Loucy (cell line): ENCODE results near the gene RGS12.

Experiments
- H2AFZ ChIP-seq: fragments of 200-600 bp; sonication (generic); 2 replicates; pipeline ENCODE4 v1.6.0; 2016; ENCODE audit warnings: antibody characterized with exemption, mild to moderate bottlenecking, low read length, moderate library complexity
- H3F3A ChIP-seq: fragments of 200-600 bp; 2 replicates; pipeline ENCODE4 v1.6.0; 2016; ENCODE audit warnings: antibody characterized with exemption, low read depth, mild to moderate bottlenecking
- H3K27me3 ChIP-seq: fragments of 200-600 bp; sonication (generic); 2 replicates; pipeline ENCODE4 v1.6.1; 2014; ENCODE audit warnings: low read length, mild to moderate bottlenecking; ENCODE audit not compliant: insufficient read depth, poor library complexity, severe bottlenecking
- H3K36me3 ChIP-seq: fragments of 200-600 bp; sonication (generic); 2 replicates; pipeline ENCODE4 v1.6.1; 2016; ENCODE audit warnings: low read length; ENCODE audit not compliant: insufficient read depth
- H3K4me1 ChIP-seq: fragments of 200-600 bp; sonication (generic); 2 replicates; pipeline ENCODE4 v1.5.1; 2014; ENCODE audit warnings: low read length, mild to moderate bottlenecking; ENCODE audit not compliant: insufficient read depth, poor library complexity, severe bottlenecking
- H3K4me2 ChIP-seq: fragments of 200-600 bp; sonication (generic); 2 replicates; pipeline ENCODE4 v1.6.0; 2014; ENCODE audit warnings: antibody characterized with exemption, low read length, low read depth, mild to moderate bottlenecking; ENCODE audit not compliant: poor library complexity, severe bottlenecking
- H3K4me3 ChIP-seq: fragments of 200-600 bp; sonication (generic); 2 replicates; pipeline ENCODE4 v1.5.1; 2014; ENCODE audit warnings: low read length, mild to moderate bottlenecking, mixed read lengths; ENCODE audit not compliant: poor library complexity, severe bottlenecking
- H3K79me2 ChIP-seq: fragments of 200-600 bp; sonication (generic); 2 replicates; pipeline ENCODE4 v1.6.1; 2014; ENCODE audit warnings: low read length; ENCODE audit not compliant: insufficient read depth
- H3K9ac ChIP-seq: fragments of 200-600 bp; sonication (generic); 2 replicates; pipeline ENCODE4 v1.6.0; 2014; ENCODE audit warnings: mild to moderate bottlenecking, low read depth, low read length, moderate library complexity; ENCODE audit not compliant: poor library complexity, severe bottlenecking
- H3K9me2 ChIP-seq: fragments of 200-600 bp; sonication (generic); replicated peaks from 2 replicates; pipeline ENCODE4 v1.6.1; 2016; ENCODE audit warnings: low read depth, low read length, mixed read lengths
- H3K9me3 ChIP-seq: fragments of 200-600 bp; sonication (generic); 2 replicates; pipeline ENCODE4 v1.6.1; 2014; ENCODE audit warnings: mild to moderate bottlenecking, antibody characterized with exemption, low read length, low read depth; ENCODE audit not compliant: insufficient read depth
- H4K20me1 ChIP-seq: fragments of 200-600 bp; sonication (generic); 2 replicates; pipeline ENCODE4 v1.6.0; 2014; ENCODE audit warnings: antibody characterized with exemption, low read length, mild to moderate bottlenecking; ENCODE audit not compliant: insufficient read depth, poor library complexity, severe bottlenecking
- CTCF ChIP-seq: fragments of 200-600 bp; sonication (generic); conservative IDR thresholded peaks from 2 replicates; pipeline ENCODE4 v1.5.1; 2014; ENCODE audit warnings: mild to moderate bottlenecking, antibody characterized with exemption, low read length
- EZH2phosphoT487 ChIP-seq: fragments of 200-600 bp; IDR thresholded peaks from 2 replicates; pipeline ENCODE4 v1.6.1; 2018; ENCODE audit warnings: antibody characterized with exemption, mild to moderate bottlenecking, moderate library complexity, borderline replicate concordance

The RGS12 gene

DNA sequence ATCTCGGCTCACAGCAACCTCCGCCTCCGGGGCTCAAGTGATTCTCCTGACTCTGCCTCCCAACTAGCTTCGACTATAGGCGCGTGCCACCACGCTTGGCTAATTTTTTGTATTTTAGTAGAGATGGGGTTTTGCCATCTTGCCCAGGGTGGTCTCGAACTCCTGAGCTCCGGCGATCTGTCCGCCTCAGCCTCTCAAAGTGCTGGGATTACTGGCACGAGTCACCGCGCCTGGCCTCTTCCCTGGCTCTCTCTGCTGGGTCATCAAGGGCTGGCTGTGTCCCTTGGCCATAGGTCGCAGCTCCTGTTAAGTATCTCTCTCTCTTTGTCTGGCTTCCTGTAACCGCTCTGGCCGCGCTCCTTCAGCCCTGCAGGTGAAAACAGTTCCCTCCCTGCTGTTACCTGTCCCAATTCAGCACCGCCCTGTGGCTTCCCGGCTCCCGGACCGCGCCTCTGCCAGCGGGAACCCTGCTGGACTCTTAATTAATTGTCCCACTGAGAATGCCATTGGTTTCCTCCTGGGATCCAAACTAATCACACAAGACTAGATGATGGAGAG, 1.3 kb upstream of the RGS12 start:
- Histone ChIP-seq H3K27me3 (no peaks in the 10 kb centered on the region), H3K4me1 (peaks cover 29% of the 10 kb centered on the region), H3K4me2 (peak overlapping the region; percentile 85), H4K20me1 (peaks cover 25% of the 10 kb centered on the region), H2AFZ (peak overlapping the region; percentile 93), H3K79me2 (peaks cover 33% of the 10 kb centered on the region), H3K9ac (peak overlapping the region; percentile 77), H3K9me2 (no peaks in the 10 kb centered on the region), H3K36me3 (no peaks in the 10 kb centered on the region), H3F3A (no peaks in the 10 kb centered on the region), H3K9me3 (no peaks in the 10 kb centered on the region), H3K4me3 (peak overlapping the region; percentile 80)
- TF ChIP-seq EZH2phosphoT487 (no peak), CTCF (no peak)

- H3K4me2 ChIP-seq: peak overlapping the region; percentile 85
- peaks cover 38% of the 10 kb centered on the region for H3K79me2 ChIP-seq
- H3K36me3 ChIP-seq: no peaks in the 10 kb centered on the region
- peak overlapping the region; percentile 80 for H3K4me3 ChIP-seq
- H3F3A ChIP-seq: no peaks in the 10 kb centered on the region
- peaks cover 35% of the 10 kb centered on the region for H3K4me1 ChIP-seq
- no peak for TF ChIP-seq EZH2phosphoT487
- no peak for TF ChIP-seq CTCF
- peak overlapping the region; percentile 93 for H2AFZ ChIP-seq
- H3K9me2 ChIP-seq: no peaks in the 10 kb centered on the region
- H3K9me3 ChIP-seq: no peaks in the 10 kb centered on the region
- H4K20me1 ChIP-seq: peaks cover 30% of the 10 kb centered on the region
- H3K9ac ChIP-seq: peak overlapping the region; percentile 77
- no peaks in the 10 kb centered on the region for H3K27me3 ChIP-seq
Measured at GRCh38 chr4:3291969-3292570, 751 bp upstream of the RGS12 start.

DNA sequence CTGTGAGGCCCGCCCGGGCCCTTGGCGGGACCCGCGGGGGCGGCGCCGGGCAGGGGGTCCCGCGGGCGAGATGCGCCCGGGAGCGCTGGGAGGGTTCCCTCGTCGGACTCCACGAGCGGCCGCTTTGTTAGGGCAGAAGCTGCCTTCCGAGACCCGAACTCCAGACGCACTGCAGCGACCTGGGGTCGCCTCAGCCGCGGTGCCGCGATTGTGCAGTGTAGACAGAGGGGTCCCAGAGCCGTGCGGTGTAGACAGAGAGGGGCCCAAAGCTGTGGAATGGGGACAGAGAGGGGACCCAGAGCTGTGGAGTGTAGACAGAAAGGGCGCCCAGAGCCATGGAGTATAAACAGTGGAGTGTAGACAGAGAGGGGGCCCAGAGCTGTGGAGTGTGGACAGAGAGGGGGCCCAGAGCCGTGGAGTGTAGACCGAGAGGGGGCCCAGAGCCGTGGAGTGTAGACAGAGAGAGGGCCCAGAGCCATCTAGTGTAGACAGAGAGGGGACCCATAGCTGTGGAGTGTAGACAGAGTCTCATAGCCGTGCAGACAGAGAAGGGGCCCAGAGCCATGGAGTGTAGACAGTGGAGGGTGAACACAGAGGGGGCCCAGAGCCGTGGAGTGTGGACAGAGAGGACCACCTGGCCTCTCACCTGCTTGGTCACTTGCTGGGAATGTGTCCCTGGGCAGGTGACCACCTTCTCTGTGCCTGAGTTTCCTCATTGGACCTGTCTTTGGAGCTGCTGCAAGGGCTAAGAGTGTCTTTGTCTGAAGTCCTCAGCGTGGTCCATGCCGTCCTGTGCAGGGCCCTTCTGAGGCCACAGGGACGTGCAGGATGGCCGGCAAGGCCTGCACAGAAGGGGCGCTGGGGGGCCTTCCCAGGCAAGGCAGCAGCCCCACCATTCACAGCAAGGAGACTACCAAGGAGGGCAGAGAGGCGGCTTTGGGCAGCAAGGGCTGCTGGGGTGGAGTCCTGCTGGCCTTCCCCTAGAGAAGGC, 875 bp downstream of the RGS12 start:
- peaks cover 36% of the 10 kb centered on the region for H4K20me1 ChIP-seq
- no peaks in the 10 kb centered on the region for H3K9me2 ChIP-seq

More for the DNA sequence above, 875 bp downstream of the RGS12 start:
- Histone ChIP-seq H3K79me2 (peaks cover 55% of the 10 kb centered on the region), H3K9ac (peak overlapping the region; percentile 93), H3K36me3 (no peaks in the 10 kb centered on the region), H3K4me2 (peak overlapping the region; percentile 99), H3K9me3 (no peaks in the 10 kb centered on the region), H2AFZ (no peak overlapping the region), H3F3A (no peaks in the 10 kb centered on the region), H3K4me3 (peak overlapping the region; percentile 84), H3K27me3 (no peaks in the 10 kb centered on the region), H3K4me1 (peaks cover 50% of the 10 kb centered on the region)
- TF ChIP-seq CTCF (no peak), EZH2phosphoT487 (no peak)
